ENCODE results near the gene CGB7.

CGB7 gene

GRCh38 chr19:49057636-49058234 lies at the start of gene CGB7:
Gene CGB7 (minus strand): TSS chr19:49057749. CDS start chr19:49055375, 2,374 bp downstream.
- DNase-seq, result peak; percentile 37

GRCh38 chr19:49106648-49107135 lies 49.1 kb upstream of the CGB7 start:
- DNase-seq, result peak; percentile 22

GRCh38 chr19:49104229-49104864 lies 46.8 kb upstream of the CGB7 start:
- no peak for DNase-seq

GRCh38 chr19:49103331-49104085 lies 46.0 kb upstream of the CGB7 start:
- DNase-seq, result no peak

- no peak for DNase-seq
Measured at GRCh38 chr19:49102303-49102702, 44.8 kb upstream of the CGB7 start.

GRCh38 chr19:49101160-49101559 lies 43.6 kb upstream of the CGB7 start:
- no peak for DNase-seq

GRCh38 chr19:49098795-49099194 lies 41.2 kb upstream of the CGB7 start:
- no peak for DNase-seq

- DNase-seq, result peak; percentile 63
Measured at GRCh38 chr19:49097453-49098288, 40.1 kb upstream of the CGB7 start.

- no peak for DNase-seq
Measured at GRCh38 chr19:49094505-49095482, 37.2 kb upstream of the CGB7 start.

GRCh38 chr19:49092686-49093085 lies 35.1 kb upstream of the CGB7 start:
- no peak for DNase-seq

GRCh38 chr19:49091391-49092038 lies 34.0 kb upstream of the CGB7 start:
- no peak for DNase-seq

- no peak for DNase-seq
Measured at GRCh38 chr19:49086296-49086695, 28.7 kb upstream of the CGB7 start.

- no peak for DNase-seq
Measured at GRCh38 chr19:49085868-49086232, 28.3 kb upstream of the CGB7 start.

GRCh38 chr19:49085020-49085867 lies 27.7 kb upstream of the CGB7 start, which contains the start of gene SNRNP70:
Gene SNRNP70 (plus strand): TSS chr19:49085451. CDS start chr19:49086415, 964 bp downstream.
- DNase-seq, result peak; percentile 99

GRCh38 chr19:49084206-49085019 lies 26.9 kb upstream of the CGB7 start:
- DNase-seq, result no peak

- DNase-seq, result no peak
Measured at GRCh38 chr19:49081273-49081672, 23.7 kb upstream of the CGB7 start.

GRCh38 chr19:49080392-49080791 lies 22.8 kb upstream of the CGB7 start:
- DNase-seq, result no peak

- DNase-seq, result peak; percentile 51
Measured at GRCh38 chr19:49074869-49075268, 17.3 kb upstream of the CGB7 start.
